Measurements from ENCODE around the gene PPP1R1A. TPM values are rescaled to one million over a fixed set of nuclear protein-coding genes. Genes with fewer than 3 reads are reported as not detected.

PPP1R1A gene
- total RNA-seq, 1 donor from 2014 or later, result not detected

- H3K27me3 ChIP-seq (ENCODE audit: control insufficient read depth, insufficient read depth, low read length), result peaks cover 2% of the 10 kb centered on the region
- no peak for TF ChIP-seq CTCF (IDR thresholded peaks at IDR 0.05; ENCODE audit: insufficient read depth, low read length, severe bottlenecking)
- H3K36me3 ChIP-seq (ENCODE audit: control insufficient read depth, insufficient read depth, low read length), result no peaks in the 10 kb centered on the region
- FAIRE-seq (no peak), DNase-seq (ENCODE audit: low read depth) (no peak)
- H3K4me3 ChIP-seq (ENCODE audit: low read depth, low read length), result no peak overlapping the region
Measured at GRCh38 chr12:54602661-54603060, 14.2 kb upstream of the PPP1R1A start.

DNA sequence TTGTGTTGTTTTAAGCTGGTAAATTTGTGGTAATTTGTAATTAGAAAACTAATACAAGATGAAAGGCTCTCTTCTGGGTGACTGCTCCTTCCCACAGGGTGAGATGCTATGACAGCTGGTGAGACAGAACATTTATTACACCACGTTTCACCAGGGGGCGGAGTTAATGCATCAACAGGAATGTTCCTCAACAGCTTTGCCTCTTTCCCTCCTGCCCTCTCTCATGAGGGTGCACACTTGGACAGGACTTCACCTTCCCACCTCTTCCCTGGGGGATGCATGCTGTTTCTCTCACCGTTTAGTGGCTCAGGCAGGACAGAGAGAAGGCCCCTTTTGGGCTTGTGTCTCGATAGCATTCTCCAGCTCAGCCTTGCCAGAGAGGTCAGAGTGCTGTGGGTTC, 13.4 kb upstream of the PPP1R1A start:
- FAIRE-seq, result no peak
- TF ChIP-seq CTCF (IDR thresholded peaks at IDR 0.05; ENCODE audit: insufficient read depth, low read length, severe bottlenecking), result no peak
- no peaks in the 10 kb centered on the region for H3K36me3 ChIP-seq (ENCODE audit: control insufficient read depth, insufficient read depth, low read length)
- peaks cover 2% of the 10 kb centered on the region for H3K27me3 ChIP-seq (ENCODE audit: control insufficient read depth, insufficient read depth, low read length)
- H3K4me3 ChIP-seq (ENCODE audit: low read depth, low read length), result no peak overlapping the region
- peak; percentile 33 for DNase-seq (ENCODE audit: low read depth)

GRCh38 chr12:54598970-54599369, 10.5 kb upstream of the PPP1R1A start:
- TF ChIP-seq CTCF (IDR thresholded peaks at IDR 0.05; ENCODE audit: insufficient read depth, low read length, severe bottlenecking), result no peak
- no peak for DNase-seq (ENCODE audit: low read depth)
- FAIRE-seq, result no peak
- Histone ChIP-seq H3K27me3 (ENCODE audit: control insufficient read depth, insufficient read depth, low read length) (peaks cover 2% of the 10 kb centered on the region), H3K4me3 (ENCODE audit: low read depth, low read length) (no peak overlapping the region), H3K36me3 (ENCODE audit: control insufficient read depth, insufficient read depth, low read length) (no peaks in the 10 kb centered on the region)

DNA sequence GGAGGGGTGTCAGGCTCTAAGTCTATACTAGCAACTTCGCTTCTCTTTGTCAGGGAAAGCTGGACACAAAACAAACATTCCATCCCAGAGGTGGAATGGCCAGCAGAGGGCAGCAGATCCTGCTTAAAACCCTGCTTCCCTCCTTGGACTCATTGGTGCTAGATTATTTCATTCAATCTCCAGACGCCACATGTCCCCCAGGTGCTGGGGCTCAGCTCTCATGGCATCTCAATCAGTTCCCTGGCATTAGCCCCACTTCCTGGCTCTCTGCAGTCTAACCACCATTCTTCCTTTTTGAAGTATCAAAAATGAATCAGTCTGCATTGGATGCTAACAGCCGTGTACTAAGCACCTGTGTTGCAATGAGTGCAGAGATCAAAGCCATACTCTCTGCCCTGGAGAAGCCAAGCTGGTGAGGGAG, 8.1 kb upstream of the PPP1R1A start:
- H3K27me3 ChIP-seq (ENCODE audit: control insufficient read depth, insufficient read depth, low read length), result peaks cover 4% of the 10 kb centered on the region
- DNase-seq (ENCODE audit: low read depth) (peak; percentile 52), FAIRE-seq (peak; percentile 92)
- no peak overlapping the region for H3K4me3 ChIP-seq (ENCODE audit: low read depth, low read length)
- peak; percentile 89 for TF ChIP-seq CTCF (IDR thresholded peaks at IDR 0.05; ENCODE audit: insufficient read depth, low read length, severe bottlenecking)
- no peaks in the 10 kb centered on the region for H3K36me3 ChIP-seq (ENCODE audit: control insufficient read depth, insufficient read depth, low read length)

DNA sequence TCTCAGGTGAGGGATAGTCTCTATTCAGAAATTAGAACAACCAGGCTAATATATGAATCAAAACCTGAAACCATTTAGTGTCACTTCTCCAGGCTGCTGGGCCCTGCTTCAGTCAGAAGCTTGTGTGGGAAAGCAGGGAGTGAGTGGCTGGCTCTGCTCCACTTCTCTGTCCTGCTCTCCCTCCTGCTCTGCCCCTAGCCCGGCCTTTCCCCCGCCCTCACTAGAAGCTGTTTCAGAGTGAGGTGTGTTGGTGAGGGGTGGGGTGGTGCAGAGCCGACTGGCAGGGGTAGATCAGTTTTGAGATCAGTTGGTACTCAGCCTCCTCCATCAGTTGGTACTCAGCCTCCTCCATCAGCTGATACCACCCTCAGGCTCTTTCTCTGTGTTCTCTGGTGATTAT, 7.0 kb upstream of the PPP1R1A start:
- no peak for TF ChIP-seq CTCF (IDR thresholded peaks at IDR 0.05; ENCODE audit: insufficient read depth, low read length, severe bottlenecking)
- no peak for DNase-seq (ENCODE audit: low read depth)
- H3K27me3 ChIP-seq (ENCODE audit: control insufficient read depth, insufficient read depth, low read length), result peaks cover 7% of the 10 kb centered on the region
- FAIRE-seq, result peak; percentile 18
- H3K4me3 ChIP-seq (ENCODE audit: low read depth, low read length), result no peak overlapping the region
- H3K36me3 ChIP-seq (ENCODE audit: control insufficient read depth, insufficient read depth, low read length), result no peaks in the 10 kb centered on the region

- FAIRE-seq (no peak), DNase-seq (ENCODE audit: low read depth) (no peak)
- H3K36me3 ChIP-seq (ENCODE audit: control insufficient read depth, insufficient read depth, low read length), result no peaks in the 10 kb centered on the region
- no peak overlapping the region for H3K4me3 ChIP-seq (ENCODE audit: low read depth, low read length)
- peaks cover 22% of the 10 kb centered on the region for H3K27me3 ChIP-seq (ENCODE audit: control insufficient read depth, insufficient read depth, low read length)
- TF ChIP-seq CTCF (IDR thresholded peaks at IDR 0.05; ENCODE audit: insufficient read depth, low read length, severe bottlenecking), result no peak
Measured at GRCh38 chr12:54593725-54594124, 5.3 kb upstream of the PPP1R1A start.

Data from bronchial epithelial cell (primary cell).